Thyroid gland (tissue), 4 donors: ENCODE results near the gene VPS35L. TPM values are rescaled to one million over a fixed set of nuclear protein-coding genes. Genes with fewer than 3 reads are reported as not detected.

Experiments used
- DNase-seq, 2 donors: peaks; one replicate each; pipeline ENCODE4 v3.0.0-alpha.2; 2019
- H3K27ac ChIP-seq, 3 donors: fragments of 200-600 bp; sonication (generic); 1 replicate in 2 of 3; 2 replicates in 1 of 3; pipeline ENCODE4 v1.5.1; 2016 to 2019; ENCODE audit warnings: mild to moderate bottlenecking in 1 of 3, moderate library complexity in 1 of 3
- H3K27me3 ChIP-seq: fragments of 200-600 bp; sonication (generic); one replicate; pipeline ENCODE4 v1.5.1; 2019
- H3K36me3 ChIP-seq, 2 donors: fragments of 200-600 bp; sonication (generic); one replicate each; pipeline ENCODE4 v1.5.1; 2016 to 2019
- H3K4me1 ChIP-seq, 2 donors: fragments of 200-600 bp; sonication (generic); one replicate each; pipeline ENCODE4 v1.5.1; 2017 to 2019
- H3K4me3 ChIP-seq, 3 donors: fragments of 200-600 bp; sonication (generic); replicated peaks in 1 of 3; 1 replicate in 2 of 3; 2 replicates in 1 of 3; pipeline ENCODE4 v1.5.1; 2016; ENCODE audit warnings: mild to moderate bottlenecking in 1 of 3
- H3K9me3 ChIP-seq: fragments of 200-600 bp; sonication (generic); one replicate; pipeline ENCODE4 v1.5.1; 2017
- POLR2A ChIP-seq, 2 donors: fragments of 450-650 bp; IDR thresholded peaks; one replicate each; pipeline ENCODE4 v1.6.1; 2017; ENCODE audit warnings: antibody characterized with exemption in 2 of 2, mild to moderate bottlenecking in 2 of 2, moderate library complexity in 1 of 2
- WGBS, 2 donors: methylation state at CpG; one replicate each; pipeline ENCODE4 v1.1.5; 2017; 5-methylcytosine and 5-hydroxymethylcytosine counted together
- intact Hi-C: fragments of 100-400 bp; cut with DNase I; formaldehyde crosslinking; loops from one replicate; pipeline ENCODE4 v1.15.1; 2023
- total RNA-seq, 4 donors: library from RNA; depleted of rRNA; stranded (reverse); fragments of >200 nt; gene quantifications; one replicate each; pipeline ENCODE4 v1.2.3, GENCODE V29; 2016
- TF ChIP-seq, protein P1 (sequence below), 6 experiments: fragments of 200-600 bp in 3 of 6; fragments of 450-650 bp in 3 of 6; sonication (generic) in 3 of 6; IDR thresholded peaks; one replicate each; pipeline ENCODE4 v1.5.1; 2016 to 2019; ENCODE audit warnings: antibody characterized with exemption in 6 of 6, mild to moderate bottlenecking in 2 of 6, inconsistent platforms in 1 of 6, moderate library complexity in 1 of 6

VPS35L gene
- total RNA-seq, 4 donors from 2014 or later, result 64.9 to 74.3 (median 68.8) TPM

DNA sequence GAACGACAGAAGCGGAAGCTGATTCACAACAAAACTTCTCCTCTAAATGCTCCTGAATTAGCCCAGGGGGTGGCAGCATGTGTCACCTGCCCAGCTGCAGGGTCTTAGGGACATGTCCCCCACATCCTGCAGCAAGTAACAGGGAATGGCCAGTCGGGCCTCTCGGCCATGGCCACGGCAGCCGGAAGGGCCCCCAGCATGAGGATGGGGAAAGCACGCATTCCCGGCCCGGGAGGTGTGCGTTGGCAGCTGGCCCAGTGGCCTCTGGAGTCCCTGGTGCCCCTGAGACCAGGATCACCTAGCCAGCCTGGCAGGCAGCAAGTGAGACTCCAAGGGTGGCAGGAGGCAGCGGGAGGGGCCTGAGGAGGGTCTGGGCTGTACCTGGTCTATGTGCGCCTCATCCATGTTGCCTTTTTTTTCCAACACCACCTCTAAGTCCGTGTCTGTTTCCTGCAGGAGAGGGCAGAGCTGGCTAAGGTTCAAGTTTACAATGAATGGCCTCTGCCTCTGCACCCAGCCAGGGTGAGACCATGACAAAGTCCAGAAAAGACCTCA, 155.6 kb downstream of the VPS35L start:
- Histone ChIP-seq H3K4me3 (no peak overlapping the region), H3K9me3 (no peaks in the 10 kb centered on the region), H3K27me3 (no peaks in the 10 kb centered on the region), H3K36me3 (peaks cover 5 to 13% of the 10 kb centered on the region in 2 donors), H3K27ac (peak overlapping the region in 1 of 3 donors; percentile 36), H3K4me1 (peaks cover 2% of the 10 kb centered on the region in 2 donors)
- no peak for TF ChIP-seq POLR2A (IDR thresholded peaks at IDR 0.05)
- TF ChIP-seq, protein P1, sequence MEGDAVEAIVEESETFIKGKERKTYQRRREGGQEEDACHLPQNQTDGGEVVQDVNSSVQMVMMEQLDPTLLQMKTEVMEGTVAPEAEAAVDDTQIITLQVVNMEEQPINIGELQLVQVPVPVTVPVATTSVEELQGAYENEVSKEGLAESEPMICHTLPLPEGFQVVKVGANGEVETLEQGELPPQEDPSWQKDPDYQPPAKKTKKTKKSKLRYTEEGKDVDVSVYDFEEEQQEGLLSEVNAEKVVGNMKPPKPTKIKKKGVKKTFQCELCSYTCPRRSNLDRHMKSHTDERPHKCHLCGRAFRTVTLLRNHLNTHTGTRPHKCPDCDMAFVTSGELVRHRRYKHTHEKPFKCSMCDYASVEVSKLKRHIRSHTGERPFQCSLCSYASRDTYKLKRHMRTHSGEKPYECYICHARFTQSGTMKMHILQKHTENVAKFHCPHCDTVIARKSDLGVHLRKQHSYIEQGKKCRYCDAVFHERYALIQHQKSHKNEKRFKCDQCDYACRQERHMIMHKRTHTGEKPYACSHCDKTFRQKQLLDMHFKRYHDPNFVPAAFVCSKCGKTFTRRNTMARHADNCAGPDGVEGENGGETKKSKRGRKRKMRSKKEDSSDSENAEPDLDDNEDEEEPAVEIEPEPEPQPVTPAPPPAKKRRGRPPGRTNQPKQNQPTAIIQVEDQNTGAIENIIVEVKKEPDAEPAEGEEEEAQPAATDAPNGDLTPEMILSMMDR (IDR thresholded peaks at IDR 0.05), result no peak
- DNase-seq, result no peak
- intact Hi-C loops, result no loop called here
- WGBS, 2 donors, result 78 to 79% methylated on average over 11 to 13 of the region's 13 CpGs

DNA sequence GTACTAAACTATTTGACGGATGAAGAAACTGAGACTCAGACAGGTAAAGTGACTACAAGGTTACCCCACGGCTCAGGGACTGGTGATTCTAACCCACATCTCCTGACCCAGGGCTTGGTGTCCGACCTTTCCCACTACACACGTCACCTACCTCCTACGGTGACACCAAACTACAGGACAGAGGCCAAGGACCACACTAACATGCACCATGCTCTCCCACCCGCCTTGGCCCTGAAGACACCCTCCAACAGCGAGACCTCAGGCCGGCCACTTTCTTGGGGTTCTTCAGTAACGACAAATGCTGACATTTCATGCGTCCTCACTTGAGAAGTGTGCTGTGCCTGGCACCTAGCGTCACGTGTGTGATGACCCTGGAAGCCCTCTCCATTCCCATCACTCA, 156.1 kb downstream of the VPS35L start:
- intact Hi-C loops, result no loop called here
- Histone ChIP-seq H3K9me3 (no peaks in the 10 kb centered on the region), H3K4me1 (peaks cover 6 to 8% of the 10 kb centered on the region in 2 donors), H3K36me3 (peaks cover 5 to 13% of the 10 kb centered on the region in 2 donors), H3K27ac (no peak overlapping the region), H3K4me3 (no peak overlapping the region), H3K27me3 (no peaks in the 10 kb centered on the region)
- no peak for DNase-seq
- TF ChIP-seq, protein P1 (IDR thresholded peaks at IDR 0.05), result no peak
- TF ChIP-seq POLR2A (IDR thresholded peaks at IDR 0.05), result no peak
- 96 to 98% methylated on average over 12 of the region's 12 CpGs for WGBS, 2 donors

DNA sequence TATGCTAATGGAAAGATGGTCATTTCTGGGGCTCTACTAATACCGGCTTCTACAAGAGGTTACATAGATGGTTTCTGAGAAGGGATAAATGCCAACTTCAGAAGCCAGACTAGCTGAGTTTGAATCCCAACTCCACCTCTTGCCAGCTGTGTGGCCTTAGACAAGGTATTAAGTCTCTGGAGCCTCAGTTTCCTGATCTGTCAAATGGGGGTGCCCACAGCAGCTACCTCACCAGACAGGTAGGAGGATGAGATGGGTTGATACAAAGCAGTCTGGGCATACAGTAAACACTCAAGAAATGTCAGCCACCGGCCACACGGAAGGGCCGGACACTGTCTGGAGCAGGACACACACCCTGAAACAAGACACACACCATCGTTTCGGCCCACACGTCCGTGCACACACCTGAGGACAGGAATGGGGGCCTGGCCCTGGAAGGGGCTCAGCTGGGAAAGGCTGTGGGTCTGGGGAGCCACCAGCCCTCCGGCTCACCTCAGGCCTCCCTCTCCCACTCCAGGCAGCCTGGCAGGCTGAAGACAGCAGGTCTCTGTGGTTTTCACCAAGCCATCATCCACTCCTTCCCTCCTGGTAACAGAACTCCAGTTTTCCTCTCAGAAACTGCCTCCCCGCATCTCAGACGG, 157.0 kb downstream of the VPS35L start:
- Histone ChIP-seq H3K4me3 (no peak overlapping the region), H3K4me1 (peaks cover 12 to 15% of the 10 kb centered on the region in 2 donors), H3K36me3 (peaks cover 5 to 13% of the 10 kb centered on the region in 2 donors), H3K27me3 (no peaks in the 10 kb centered on the region), H3K9me3 (no peaks in the 10 kb centered on the region), H3K27ac (no peak overlapping the region)
- WGBS, 2 donors, result 96 to 97% methylated on average over 11 of the region's 11 CpGs
- TF ChIP-seq, protein P1 (IDR thresholded peaks at IDR 0.05), result no peak
- TF ChIP-seq POLR2A (IDR thresholded peaks at IDR 0.05), result no peak
- intact Hi-C loops, result no loop called here
- no peak for DNase-seq

DNA sequence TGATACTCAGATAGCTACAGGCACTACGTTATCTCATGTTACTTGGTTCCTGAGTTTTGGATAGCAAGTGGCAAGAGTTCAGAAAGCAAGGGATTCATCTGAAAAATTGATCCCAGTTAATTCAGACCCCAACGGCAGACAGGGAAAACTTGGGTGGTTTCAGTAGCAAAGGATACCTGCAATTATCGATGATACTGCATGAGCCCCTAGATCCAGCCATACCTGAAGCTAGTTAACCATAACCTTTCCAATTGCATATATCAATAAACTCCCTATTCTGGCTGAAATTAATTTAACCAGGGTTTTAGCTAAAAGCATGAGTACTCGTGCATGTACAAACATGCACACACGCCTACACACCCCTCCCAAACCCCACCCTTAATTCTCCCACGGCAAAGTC, 158.2 kb downstream of the VPS35L start:
- intact Hi-C loops, result no loop called here
- no peaks in the 10 kb centered on the region for H3K9me3 ChIP-seq
- 93 to 94% methylated on average over 6 of the region's 6 CpGs for WGBS, 2 donors

More for the DNA sequence above, 158.2 kb downstream of the VPS35L start:
- no peak for TF ChIP-seq POLR2A (IDR thresholded peaks at IDR 0.05)
- TF ChIP-seq, protein P1 (IDR thresholded peaks at IDR 0.05), result no peak
- H3K27me3 ChIP-seq, result no peaks in the 10 kb centered on the region
- H3K4me3 ChIP-seq, result no peak overlapping the region
- DNase-seq, result no peak
- H3K4me1 ChIP-seq, result peaks cover 12 to 15% of the 10 kb centered on the region in 2 donors
- H3K27ac ChIP-seq, result no peak overlapping the region
- H3K36me3 ChIP-seq, result peaks cover 5 to 13% of the 10 kb centered on the region in 2 donors
